ENCODE data around the gene ARHGAP10. TPM values are rescaled to one million over a fixed set of nuclear protein-coding genes. Genes with fewer than 3 reads are reported as not detected.
A peak's percentile ranks its signal among the peaks of the same experiment; 100 is the strongest.
"Not testable (repeated sequence)": the region's sequence is repeated elsewhere in the genome, so short reads cannot be mapped to it uniquely, and the experiment has no call there.

Gene ARHGAP10
- total RNA-seq, 1 donor from 2014 or later = 9.1 TPM

- not testable (repeated sequence) for DNase-seq (ENCODE audit: low read depth in 2 of 2)
Observed at GRCh38 chr4:148083073-148083472, 351.2 kb downstream of the ARHGAP10 start.

- no peak for DNase-seq (ENCODE audit: low read depth in 2 of 2)
Observed at GRCh38 chr4:148089624-148090023, 357.7 kb downstream of the ARHGAP10 start.

GRCh38 chr4:148090029-148090428, 358.1 kb downstream of the ARHGAP10 start:
- no peak for DNase-seq (ENCODE audit: low read depth in 2 of 2)

- DNase-seq (ENCODE audit: low read depth in 2 of 2) = no peak
Observed at GRCh38 chr4:148090503-148091476, 358.9 kb downstream of the ARHGAP10 start.

GRCh38 chr4:148091896-148092295, 360.0 kb downstream of the ARHGAP10 start:
- no peak for DNase-seq (ENCODE audit: low read depth in 2 of 2)

GRCh38 chr4:148092316-148093014, 360.6 kb downstream of the ARHGAP10 start:
- no peak for DNase-seq (ENCODE audit: low read depth in 2 of 2)

GRCh38 chr4:148093065-148093464, 361.2 kb downstream of the ARHGAP10 start:
- no peak for DNase-seq (ENCODE audit: low read depth in 2 of 2)

GRCh38 chr4:148094149-148094548, 362.3 kb downstream of the ARHGAP10 start:
- no peak for DNase-seq (ENCODE audit: low read depth in 2 of 2)

GRCh38 chr4:148095346-148095923, 363.5 kb downstream of the ARHGAP10 start:
- DNase-seq (ENCODE audit: low read depth in 2 of 2) = no peak

- DNase-seq (ENCODE audit: low read depth in 2 of 2) = no peak
Observed at GRCh38 chr4:148097801-148098200, 365.9 kb downstream of the ARHGAP10 start.

GRCh38 chr4:148101235-148101634, 369.3 kb downstream of the ARHGAP10 start:
- DNase-seq (ENCODE audit: low read depth in 2 of 2) = no peak

GRCh38 chr4:148101790-148102189, 369.9 kb downstream of the ARHGAP10 start:
- DNase-seq (ENCODE audit: low read depth in 2 of 2) = no peak

GRCh38 chr4:148103597-148104355, 371.9 kb downstream of the ARHGAP10 start:
- DNase-seq (ENCODE audit: low read depth in 2 of 2) = no peak

GRCh38 chr4:148108766-148109165, 376.9 kb downstream of the ARHGAP10 start:
- no peak for DNase-seq (ENCODE audit: low read depth in 2 of 2)

- DNase-seq (ENCODE audit: low read depth in 2 of 2) = no peak
Observed at GRCh38 chr4:148109216-148109615, 377.3 kb downstream of the ARHGAP10 start.

- DNase-seq (ENCODE audit: low read depth in 2 of 2) = no peak
Observed at GRCh38 chr4:148110169-148110568, 378.3 kb downstream of the ARHGAP10 start.

GRCh38 chr4:148112231-148112982, 380.5 kb downstream of the ARHGAP10 start:
- peak in 1 of 2 donors; percentile 14 for DNase-seq (ENCODE audit: low read depth in 2 of 2)

GRCh38 chr4:148114436-148114835, 382.5 kb downstream of the ARHGAP10 start:
- no peak for DNase-seq (ENCODE audit: low read depth in 2 of 2)

GRCh38 chr4:148116264-148116663, 384.4 kb downstream of the ARHGAP10 start:
- peak in 1 of 2 donors; percentile 3 for DNase-seq (ENCODE audit: low read depth in 2 of 2)

GRCh38 chr4:148116969-148117368, 385.1 kb downstream of the ARHGAP10 start:
- no peak for DNase-seq (ENCODE audit: low read depth in 2 of 2)

- no peak for DNase-seq (ENCODE audit: low read depth in 2 of 2)
Observed at GRCh38 chr4:148118179-148118578, 386.3 kb downstream of the ARHGAP10 start.

Data from dermis microvascular lymphatic vessel endothelial cell (primary cell).